Upper lobe of left lung (tissue), 4 donors: ENCODE data around the gene IGSF9.

Experiments
- EP300 ChIP-seq, 4 donors: sonication (generic); formaldehyde crosslinking; IDR thresholded peaks; one replicate each; pipeline ENCODE4 v1.5.1; 2017; ENCODE audit warnings: antibody characterized with exemption in 4 of 4, control low read depth in 2 of 4
- POLR2A ChIP-seq, 4 donors: fragments of 450-650 bp; IDR thresholded peaks; one replicate each; pipeline ENCODE4 v1.5.1; 2016 to 2017; ENCODE audit warnings: antibody characterized with exemption in 4 of 4, mild to moderate bottlenecking in 2 of 4
- POLR2AphosphoS5 ChIP-seq, 2 donors: sonication (generic); formaldehyde crosslinking; IDR thresholded peaks; one replicate each; pipeline ENCODE4 v1.5.1; 2017; ENCODE audit warnings: antibody characterized with exemption in 2 of 2
- TF ChIP-seq, protein P1 (sequence below), 6 experiments: fragments of 450-650 bp in 4 of 6; fragments of 200-600 bp in 2 of 6; sonication (generic) in 2 of 6; IDR thresholded peaks; one replicate each; pipeline ENCODE4 v1.5.1; 2016 to 2019; ENCODE audit warnings: antibody characterized with exemption in 6 of 6

- TF ChIP-seq POLR2A (IDR thresholded peaks at IDR 0.05) (peak in 1 of 4 donors; percentile 24), EP300 (IDR thresholded peaks at IDR 0.05) (peak in 1 of 4 donors; percentile 22), POLR2AphosphoS5 (IDR thresholded peaks at IDR 0.05) (no peak)
- TF ChIP-seq, protein P1, sequence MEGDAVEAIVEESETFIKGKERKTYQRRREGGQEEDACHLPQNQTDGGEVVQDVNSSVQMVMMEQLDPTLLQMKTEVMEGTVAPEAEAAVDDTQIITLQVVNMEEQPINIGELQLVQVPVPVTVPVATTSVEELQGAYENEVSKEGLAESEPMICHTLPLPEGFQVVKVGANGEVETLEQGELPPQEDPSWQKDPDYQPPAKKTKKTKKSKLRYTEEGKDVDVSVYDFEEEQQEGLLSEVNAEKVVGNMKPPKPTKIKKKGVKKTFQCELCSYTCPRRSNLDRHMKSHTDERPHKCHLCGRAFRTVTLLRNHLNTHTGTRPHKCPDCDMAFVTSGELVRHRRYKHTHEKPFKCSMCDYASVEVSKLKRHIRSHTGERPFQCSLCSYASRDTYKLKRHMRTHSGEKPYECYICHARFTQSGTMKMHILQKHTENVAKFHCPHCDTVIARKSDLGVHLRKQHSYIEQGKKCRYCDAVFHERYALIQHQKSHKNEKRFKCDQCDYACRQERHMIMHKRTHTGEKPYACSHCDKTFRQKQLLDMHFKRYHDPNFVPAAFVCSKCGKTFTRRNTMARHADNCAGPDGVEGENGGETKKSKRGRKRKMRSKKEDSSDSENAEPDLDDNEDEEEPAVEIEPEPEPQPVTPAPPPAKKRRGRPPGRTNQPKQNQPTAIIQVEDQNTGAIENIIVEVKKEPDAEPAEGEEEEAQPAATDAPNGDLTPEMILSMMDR (IDR thresholded peaks at IDR 0.05): no peak
These were observed 31.8 kb downstream of the IGSF9 start for GRCh38 chr1:159913451-159914192.
